HL-60/S4 treated with retinoic acid at 250 ng/mL for 4 days and 3 days (cell line): Measurements from ENCODE around the gene FOSL2.

ENCODE experiments used
- in situ Hi-C: fragments of 300-500 bp; cut with MboI; formaldehyde crosslinking; loops from 2 replicates; pipeline ENCODE4 v1.7.0; 2022; ENCODE audit warnings: low sequenced_read_pairs

Gene FOSL2

DNA sequence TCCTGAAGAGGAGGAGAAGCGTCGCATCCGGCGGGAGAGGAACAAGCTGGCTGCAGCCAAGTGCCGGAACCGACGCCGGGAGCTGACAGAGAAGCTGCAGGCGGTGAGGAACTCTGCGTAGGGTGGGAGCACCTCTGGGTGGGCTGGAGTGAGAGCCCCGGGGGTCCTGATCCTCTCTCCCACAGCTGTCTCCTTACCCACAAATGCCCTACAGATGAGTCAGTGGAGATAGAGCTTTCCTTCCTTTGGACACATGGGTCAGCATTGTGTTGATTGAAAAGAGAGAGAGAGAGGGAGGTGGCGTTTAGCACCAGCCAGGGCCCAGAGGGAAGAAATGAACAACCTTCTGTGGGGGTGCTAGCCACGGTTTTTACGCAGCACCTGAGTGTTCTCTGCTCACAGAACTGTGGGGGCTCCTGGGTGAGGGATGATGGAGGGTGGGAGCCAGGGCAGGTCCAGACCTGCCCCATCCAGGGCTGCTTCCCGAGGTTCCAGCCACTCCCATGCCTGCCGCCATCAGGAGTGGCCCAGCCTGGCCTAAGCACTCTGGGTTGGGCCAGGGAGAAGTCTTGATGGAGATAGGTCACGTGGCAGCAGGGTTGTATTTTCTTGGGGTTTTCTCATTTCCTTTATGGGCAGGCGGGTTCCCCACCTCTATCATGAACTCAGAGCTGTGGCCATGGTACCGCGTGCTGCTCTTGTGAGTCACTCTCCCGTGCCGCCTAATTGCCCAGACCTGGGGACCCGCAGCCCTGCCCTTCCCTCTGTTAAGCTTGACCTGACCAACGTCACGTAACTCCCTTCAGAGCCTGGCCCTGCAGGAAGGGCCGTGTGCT, 16.3 kb downstream of the FOSL2 start:
- in situ Hi-C loops: no loop called here

- in situ Hi-C loops: no loop called here
Measured at GRCh38 chr2:28411166-28411755, 18.6 kb downstream of the FOSL2 start.

DNA sequence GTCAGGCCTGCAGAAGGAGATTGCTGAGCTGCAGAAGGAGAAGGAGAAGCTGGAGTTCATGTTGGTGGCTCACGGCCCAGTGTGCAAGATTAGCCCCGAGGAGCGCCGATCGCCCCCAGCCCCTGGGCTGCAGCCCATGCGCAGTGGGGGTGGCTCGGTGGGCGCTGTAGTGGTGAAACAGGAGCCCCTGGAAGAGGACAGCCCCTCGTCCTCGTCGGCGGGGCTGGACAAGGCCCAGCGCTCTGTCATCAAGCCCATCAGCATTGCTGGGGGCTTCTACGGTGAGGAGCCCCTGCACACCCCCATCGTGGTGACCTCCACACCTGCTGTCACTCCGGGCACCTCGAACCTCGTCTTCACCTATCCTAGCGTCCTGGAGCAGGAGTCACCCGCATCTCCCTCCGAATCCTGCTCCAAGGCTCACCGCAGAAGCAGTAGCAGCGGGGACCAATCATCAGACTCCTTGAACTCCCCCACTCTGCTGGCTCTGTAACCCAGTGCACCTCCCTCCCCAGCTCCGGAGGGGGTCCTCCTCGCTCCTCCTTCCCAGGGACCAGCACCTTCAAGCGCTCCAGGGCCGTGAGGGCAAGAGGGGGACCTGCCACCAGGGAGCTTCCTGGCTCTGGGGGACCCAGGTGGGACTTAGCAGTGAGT, 19.4 kb downstream of the FOSL2 start:
- in situ Hi-C loops: no loop called here

- in situ Hi-C loops: no loop called here
Measured at GRCh38 chr2:28412625-28413151, 20.0 kb downstream of the FOSL2 start.

GRCh38 chr2:28413152-28413898, 20.7 kb downstream of the FOSL2 start:
- in situ Hi-C loops: no loop called here

DNA sequence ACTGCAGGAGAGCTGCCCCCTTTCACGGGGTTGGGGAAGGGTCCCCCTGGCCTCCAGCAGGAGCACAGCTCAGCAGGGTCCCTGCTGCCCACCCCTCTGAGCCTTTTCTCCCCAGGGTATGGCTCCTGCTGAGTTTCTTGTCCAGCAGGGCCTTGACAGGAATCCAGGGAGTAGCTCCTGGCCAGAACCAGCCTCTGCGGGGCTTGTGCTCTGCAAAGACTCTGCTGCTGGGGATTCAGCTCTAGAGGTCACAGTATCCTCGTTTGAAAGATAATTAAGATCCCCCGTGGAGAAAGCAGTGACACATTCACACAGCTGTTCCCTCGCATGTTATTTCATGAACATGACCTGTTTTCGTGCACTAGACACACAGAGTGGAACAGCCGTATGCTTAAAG, 21.2 kb downstream of the FOSL2 start:
- in situ Hi-C loops: no loop called here

- in situ Hi-C loops: no loop called here
Measured at GRCh38 chr2:28414583-28414982, 21.9 kb downstream of the FOSL2 start.

GRCh38 chr2:28415010-28415409, 22.4 kb downstream of the FOSL2 start:
- in situ Hi-C loops: no loop called here

DNA sequence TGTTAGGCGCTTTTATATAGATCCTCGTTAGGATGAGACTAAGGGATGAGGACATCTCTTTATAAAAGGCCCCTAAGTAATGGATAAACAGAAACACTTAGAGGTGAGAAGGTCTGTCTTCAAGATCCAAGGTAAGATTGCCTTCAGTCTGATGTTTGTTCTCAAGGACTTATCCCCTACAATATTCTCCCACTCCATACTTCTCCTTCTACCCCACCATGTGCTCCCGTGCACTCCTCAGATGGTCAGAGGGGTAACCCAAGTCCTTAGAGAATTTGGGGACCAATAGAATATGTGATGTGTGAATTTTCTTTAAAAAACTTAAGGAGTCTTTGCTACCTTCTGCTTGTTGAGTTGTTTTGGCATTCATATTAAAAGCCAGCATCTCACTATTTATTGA, 23.1 kb downstream of the FOSL2 start:
- in situ Hi-C loops: no loop called here

DNA sequence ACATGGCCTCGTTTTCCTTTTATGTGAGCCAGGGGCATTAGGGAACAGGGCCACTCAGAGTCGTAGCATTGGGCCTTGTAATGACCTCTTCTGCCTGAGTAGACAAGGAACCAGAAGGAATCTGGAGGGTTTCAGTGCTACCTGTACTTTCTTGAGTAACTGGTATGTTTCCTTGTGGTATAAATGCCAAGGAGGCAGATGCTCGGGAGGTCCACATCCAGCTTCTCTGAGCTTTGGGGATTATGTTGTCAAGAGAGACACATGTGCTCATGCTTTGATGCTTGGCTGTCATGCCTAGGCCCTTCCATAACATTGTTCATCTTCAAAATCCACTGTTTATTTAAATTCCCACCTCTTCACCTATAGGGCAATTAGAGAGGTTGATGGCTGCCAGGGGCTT, 26.3 kb downstream of the FOSL2 start:
- in situ Hi-C loops: no loop called here

DNA sequence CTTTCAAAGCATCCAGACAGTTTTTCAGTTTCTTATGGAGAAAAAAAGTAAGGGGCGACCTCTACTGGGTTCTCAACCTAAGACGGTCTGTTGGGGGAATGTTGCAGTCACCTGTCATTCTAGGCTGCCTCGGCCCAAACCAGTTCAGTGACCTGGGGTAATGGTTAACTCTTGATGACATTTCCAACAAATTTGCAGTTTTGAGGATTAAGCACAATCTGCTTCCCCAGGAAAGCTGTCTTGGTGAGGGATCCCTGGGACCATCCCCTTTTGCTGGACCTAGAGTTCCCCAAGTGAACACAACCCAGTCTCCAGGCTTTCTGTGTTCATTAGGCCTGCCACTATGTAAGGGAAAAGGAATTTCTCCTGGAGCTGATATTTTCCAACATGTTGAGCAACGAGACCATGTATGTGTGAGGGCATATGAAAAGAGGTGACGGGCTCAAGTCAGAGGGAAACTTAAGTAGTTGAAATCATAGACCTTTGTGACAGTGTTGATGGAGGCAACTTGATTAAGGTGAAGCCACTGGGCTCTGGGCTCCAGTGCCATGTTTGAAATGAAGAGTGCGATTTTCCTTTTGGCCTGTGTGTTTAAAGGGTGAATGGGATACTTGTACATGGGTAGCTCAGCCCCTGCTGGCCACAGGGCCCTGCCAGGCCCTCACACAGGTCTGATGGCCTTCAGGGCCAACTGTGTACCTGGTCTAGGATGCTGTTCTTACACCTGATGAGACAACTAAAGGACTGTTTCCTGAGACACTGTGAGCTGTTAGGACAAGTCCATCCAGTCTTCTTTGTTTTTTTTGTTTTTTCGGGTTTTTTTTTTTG, 27.0 kb downstream of the FOSL2 start:
- in situ Hi-C loops: no loop called here

GRCh38 chr2:28420722-28421121, 28.1 kb downstream of the FOSL2 start:
- in situ Hi-C loops: no loop called here

GRCh38 chr2:28422908-28423741, 30.5 kb downstream of the FOSL2 start:
- in situ Hi-C loops: no loop called here

- in situ Hi-C loops: no loop called here
Measured at GRCh38 chr2:28423856-28424605, 31.4 kb downstream of the FOSL2 start.

DNA sequence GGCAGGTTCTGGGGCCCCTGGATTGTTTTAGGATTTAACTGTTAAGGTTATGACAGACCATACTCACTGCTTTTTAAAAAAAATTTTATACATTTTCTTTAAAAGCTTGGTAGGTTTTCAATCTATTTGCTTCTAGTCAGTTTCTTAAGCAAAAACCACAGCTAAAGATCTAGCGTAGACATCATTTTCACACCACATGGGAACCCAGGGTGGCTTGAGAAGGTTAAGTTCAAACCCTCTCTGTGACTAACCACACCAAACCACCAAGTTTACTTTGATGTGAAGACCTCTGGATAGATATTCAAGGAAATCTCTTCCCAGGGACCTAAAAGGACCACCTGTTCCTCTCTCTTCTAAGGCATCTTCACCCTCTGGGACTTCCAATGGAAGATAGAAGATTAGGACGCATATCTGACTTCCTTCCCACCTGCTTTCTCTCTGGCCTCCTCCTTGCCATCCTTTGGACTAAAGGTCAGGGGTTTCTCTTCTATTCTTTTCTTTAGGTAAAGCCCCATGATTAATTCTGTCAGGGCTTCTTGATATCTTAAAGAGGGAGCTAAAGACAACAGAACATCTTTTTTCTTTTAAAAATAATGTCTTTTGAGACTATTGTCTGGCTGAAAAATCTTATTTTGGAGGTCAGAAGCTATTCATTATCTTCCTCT, 32.3 kb downstream of the FOSL2 start:
- in situ Hi-C loops: no loop called here

GRCh38 chr2:28425464-28425835, 32.8 kb downstream of the FOSL2 start:
- in situ Hi-C loops: no loop called here

- in situ Hi-C loops: no loop called here
Measured at GRCh38 chr2:28427741-28428415, 35.2 kb downstream of the FOSL2 start.

DNA sequence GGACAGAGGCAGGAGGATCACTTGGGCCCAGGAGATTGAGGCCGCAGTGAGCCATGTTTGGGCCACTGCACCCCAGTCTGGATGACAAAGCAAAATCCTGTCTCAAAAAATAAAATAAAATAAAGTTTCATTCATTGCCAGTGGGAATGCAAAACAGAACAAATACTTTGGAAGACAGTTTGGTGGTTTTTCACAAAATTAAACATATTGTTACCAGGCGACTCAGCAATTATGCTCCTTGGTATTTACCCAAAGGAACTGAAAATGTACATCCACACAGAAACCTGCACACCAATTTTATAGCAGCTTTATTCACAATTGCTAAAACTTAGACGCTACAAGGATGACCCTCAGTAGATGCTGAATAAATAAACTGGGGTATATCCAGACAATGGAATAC, 35.8 kb downstream of the FOSL2 start:
- in situ Hi-C loops: no loop called here
